GM12875 (cell line): ENCODE data around the gene GKN2.

Source experiments
- H3K4me3 ChIP-seq: one replicate; pipeline ENCODE4 v1.5.1; 2011; ENCODE audit warnings: low read depth, low read length, control low read depth
- TF ChIP-seq, protein P1 (sequence below): IDR thresholded peaks from 2 replicates; pipeline ENCODE4 v1.5.1; 2011; ENCODE audit warnings: low read depth, mild to moderate bottlenecking, control low read depth, inconsistent platforms, low read length, moderate library complexity, borderline replicate concordance; ENCODE audit not compliant: insufficient read depth

Gene GKN2

DNA sequence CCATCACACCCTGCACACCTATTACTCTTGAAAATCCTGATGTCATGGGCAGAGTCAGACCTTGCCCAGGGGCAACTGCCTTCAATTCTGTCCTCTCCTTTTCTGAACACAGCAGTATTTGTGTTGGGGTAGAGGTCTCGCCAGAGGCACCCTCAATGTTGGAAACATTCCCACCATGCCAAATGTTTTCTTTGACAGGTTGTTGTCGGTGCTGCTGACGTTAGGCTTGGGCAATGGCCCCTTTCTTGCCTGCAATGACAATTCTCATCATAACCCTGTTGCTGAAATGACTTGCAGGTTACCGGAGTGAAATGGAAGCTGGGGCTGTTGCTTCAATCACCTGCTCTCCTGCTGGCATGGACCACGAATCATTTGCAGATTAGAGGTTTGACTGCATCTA, 39.6 kb upstream of the GKN2 start:
- no peak overlapping the region for H3K4me3 ChIP-seq
- TF ChIP-seq, protein P1, sequence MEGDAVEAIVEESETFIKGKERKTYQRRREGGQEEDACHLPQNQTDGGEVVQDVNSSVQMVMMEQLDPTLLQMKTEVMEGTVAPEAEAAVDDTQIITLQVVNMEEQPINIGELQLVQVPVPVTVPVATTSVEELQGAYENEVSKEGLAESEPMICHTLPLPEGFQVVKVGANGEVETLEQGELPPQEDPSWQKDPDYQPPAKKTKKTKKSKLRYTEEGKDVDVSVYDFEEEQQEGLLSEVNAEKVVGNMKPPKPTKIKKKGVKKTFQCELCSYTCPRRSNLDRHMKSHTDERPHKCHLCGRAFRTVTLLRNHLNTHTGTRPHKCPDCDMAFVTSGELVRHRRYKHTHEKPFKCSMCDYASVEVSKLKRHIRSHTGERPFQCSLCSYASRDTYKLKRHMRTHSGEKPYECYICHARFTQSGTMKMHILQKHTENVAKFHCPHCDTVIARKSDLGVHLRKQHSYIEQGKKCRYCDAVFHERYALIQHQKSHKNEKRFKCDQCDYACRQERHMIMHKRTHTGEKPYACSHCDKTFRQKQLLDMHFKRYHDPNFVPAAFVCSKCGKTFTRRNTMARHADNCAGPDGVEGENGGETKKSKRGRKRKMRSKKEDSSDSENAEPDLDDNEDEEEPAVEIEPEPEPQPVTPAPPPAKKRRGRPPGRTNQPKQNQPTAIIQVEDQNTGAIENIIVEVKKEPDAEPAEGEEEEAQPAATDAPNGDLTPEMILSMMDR = no peak

DNA sequence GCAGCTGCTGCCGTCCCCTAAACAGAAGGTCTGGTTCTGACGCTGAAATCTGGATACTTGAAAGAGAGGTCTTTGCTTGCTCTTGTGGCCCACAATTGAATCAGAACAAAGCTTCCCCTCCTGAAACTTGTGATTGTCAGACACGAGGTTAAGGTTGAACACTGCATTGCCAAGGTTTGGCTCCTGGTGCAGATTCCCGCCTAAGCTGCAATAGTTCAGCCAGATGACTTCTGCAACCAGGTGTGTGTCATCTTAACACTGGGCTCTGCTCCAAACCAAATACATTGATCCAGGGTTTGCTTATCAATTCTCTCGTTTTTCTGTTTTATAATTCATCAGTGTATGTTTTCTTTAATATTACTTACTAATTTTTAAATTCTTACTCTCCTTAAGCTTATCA, 36.3 kb upstream of the GKN2 start:
- H3K4me3 ChIP-seq = no peak overlapping the region

DNA sequence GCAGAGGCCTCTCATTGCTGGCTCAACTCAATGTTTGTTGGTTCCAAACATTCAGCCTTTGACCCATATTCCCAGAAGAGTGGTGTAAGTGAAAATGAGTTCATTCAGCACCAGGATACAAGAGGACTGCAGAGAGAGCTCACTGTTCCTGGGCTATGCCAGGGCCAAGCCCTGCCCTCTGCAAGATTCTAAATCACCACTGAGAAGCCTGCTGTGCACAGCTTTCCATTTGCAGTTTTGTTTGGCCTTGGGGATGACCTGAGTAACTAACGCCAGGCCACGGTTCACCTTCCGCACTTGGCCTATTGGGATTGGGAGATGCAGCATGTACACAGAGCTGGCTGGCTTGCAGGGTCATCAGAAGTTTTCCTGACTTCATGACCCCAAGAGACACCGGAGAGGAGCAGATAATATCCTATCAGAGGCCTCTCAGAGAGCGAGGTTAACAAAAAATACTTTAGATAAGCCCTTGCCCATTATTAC, 34.4 kb upstream of the GKN2 start:
- TF ChIP-seq, protein P1 = no peak
- no peak overlapping the region for H3K4me3 ChIP-seq

More for the DNA sequence above, 36.3 kb upstream of the GKN2 start:
- TF ChIP-seq, protein P1 = no peak

DNA sequence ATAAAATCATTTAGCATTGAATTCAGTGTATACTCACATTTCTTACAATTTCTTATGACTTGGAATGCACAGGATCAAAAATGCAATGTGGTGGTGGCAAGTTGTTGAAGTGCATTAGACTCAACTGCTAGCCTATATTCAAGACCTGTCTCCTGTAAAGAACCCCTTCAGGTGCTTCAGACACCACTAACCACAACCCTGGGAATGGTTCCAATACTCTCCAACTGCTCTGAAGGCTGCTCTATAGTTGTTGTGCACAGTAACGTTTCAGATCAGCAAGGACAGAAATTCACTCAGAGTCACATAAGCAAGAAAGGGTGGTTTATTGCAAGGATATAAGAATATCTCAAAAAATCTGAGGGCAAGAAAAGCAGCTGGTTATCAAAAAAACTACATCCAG, 28.3 kb upstream of the GKN2 start:
- H3K4me3 ChIP-seq = no peak overlapping the region
- TF ChIP-seq, protein P1 = no peak

DNA sequence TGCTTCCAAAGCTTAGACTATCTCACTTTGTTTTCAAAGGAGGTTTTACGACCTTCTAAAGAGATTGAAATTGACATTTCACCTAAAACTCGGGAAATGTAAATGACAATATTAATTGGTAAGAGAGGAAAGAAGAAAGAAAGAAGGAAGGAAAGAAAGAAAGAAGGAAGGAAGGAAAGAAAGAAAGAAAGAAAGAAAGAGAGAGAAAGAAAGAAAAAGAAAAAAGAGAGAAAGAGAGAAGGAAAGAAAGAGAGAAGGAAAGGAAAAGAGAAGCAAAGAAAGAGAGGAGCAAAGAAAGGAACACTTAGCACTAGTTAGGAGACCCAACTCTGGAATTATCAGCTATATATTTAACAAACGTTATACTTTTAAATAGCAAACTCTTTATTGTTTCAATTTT, 25.4 kb upstream of the GKN2 start:
- TF ChIP-seq, protein P1 = no peak
- H3K4me3 ChIP-seq = no peak overlapping the region

DNA sequence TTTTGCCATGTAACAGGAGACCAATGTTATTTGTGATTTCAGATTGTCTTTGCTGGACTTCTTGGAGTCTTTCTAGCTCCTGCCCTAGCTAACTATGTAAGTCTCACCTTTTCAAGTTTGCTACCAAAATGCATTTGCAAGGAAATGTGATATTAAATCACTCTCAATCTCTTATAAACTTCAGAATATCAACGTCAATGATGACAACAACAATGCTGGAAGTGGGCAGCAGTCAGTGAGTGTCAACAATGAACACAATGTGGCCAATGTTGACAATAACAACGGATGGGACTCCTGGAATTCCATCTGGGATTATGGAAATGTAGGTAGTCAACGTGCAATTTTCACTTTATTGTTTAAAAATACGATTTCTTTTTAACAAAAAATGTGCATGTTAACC, 24.8 kb upstream of the GKN2 start:
- no peak overlapping the region for H3K4me3 ChIP-seq
- TF ChIP-seq, protein P1 = no peak

DNA sequence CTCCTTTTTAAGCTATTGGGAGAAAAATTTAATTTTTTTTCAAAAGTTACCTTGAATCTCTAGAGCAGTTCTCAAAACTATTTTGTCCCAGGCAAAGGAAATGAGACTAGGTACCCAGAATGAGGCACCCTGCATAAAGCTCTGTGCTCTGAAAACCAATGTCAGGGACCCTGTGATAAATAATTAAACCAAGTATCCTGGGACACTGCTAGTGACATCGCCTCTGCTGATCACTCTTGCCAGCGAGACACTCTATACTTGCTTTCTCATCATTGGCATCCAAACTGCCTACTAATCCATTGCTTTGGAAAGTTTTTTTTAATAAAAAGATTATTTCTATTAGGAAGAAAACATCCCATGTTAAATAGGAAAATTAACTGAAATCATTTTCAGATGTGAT, 23.2 kb upstream of the GKN2 start:
- no peak overlapping the region for H3K4me3 ChIP-seq
- TF ChIP-seq, protein P1 = no peak
